ENCODE data around the gene TGM1. TPM values are rescaled to one million over a fixed set of nuclear protein-coding genes. Genes with fewer than 3 reads are reported as not detected.
A peak's percentile ranks its signal among the peaks of the same experiment; 100 is the strongest.

TGM1 gene
- total RNA-seq, 4 donors from 2014 or later = 1.3 to 43.3 (median 6.3) TPM

DNA sequence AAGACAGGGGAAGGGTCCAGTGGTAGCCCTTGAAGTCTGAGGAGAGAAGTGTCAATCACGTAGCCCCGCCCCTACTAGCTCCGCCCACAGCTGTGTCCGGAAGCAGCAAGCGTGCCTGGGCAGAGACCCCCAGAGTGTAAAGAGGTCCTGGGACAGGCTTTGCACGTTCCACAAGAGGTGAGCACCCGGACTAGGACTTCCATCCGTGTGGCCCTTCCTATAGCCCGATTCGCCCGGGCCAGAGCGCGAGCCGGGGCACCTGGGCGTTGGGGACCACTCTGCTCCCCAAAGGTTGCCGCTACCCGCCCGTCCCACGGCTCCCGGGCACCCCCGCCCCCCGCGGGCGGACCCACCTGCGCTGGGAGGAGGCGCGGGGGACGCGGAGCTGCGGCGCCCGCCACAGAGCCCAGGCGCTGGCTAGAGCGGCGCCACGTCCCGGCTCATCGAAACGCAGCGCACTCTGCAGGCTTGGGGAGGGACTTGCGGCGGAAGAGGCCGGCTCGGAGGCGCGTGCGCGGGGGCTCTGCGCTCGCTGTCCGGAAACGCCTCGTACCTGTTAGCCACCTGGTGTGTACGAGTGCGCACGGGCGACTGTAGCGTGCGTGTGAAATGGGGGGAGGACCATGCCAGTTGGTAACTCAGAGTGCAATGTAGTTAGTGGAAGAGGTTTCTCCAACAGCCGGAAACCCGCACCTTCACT lies 8.3 kb upstream of the TGM1 start, which contains the start of gene RABGGTA:
Gene RABGGTA, minus strand, starts transcription at position 464 of the 700 bp plus-strand sequence. CDS start 482 bp downstream, outside the sequence.
- no peaks in the 10 kb centered on the region for H3K27me3 ChIP-seq
- WGBS, 2 donors (ENCODE audit: low coverage in 1 of 2) = 0 to 2% methylated on average over 8 of the region's 61 CpGs
- TF ChIP-seq EP300 (IDR thresholded peaks at IDR 0.05) (no peak), POLR2A (IDR thresholded peaks at IDR 0.05) (peak; percentile 60 to 71), POLR2AphosphoS5 (IDR thresholded peaks at IDR 0.05) (peak; percentile 45), CTCF (IDR thresholded peaks at IDR 0.05) (peak in 3 of 4 experiments; percentile 77 to 88 (median 78))
- H3K9me3 ChIP-seq = no peaks in the 10 kb centered on the region
- ATAC-seq = peak; percentile 98
- peaks cover 0 to 19% (median 6%) of the 10 kb centered on the region in 3 donors for H3K4me1 ChIP-seq
- peak within 1 kb of the TSS; percentile 89 to 98 (median 96) for H3K27ac ChIP-seq
- H3K4me3 ChIP-seq = peak within 1 kb of the TSS; percentile 74 to 89
- H3K36me3 ChIP-seq = peaks cover 0 to 38% of the 10 kb centered on the region in 2 donors

DNA sequence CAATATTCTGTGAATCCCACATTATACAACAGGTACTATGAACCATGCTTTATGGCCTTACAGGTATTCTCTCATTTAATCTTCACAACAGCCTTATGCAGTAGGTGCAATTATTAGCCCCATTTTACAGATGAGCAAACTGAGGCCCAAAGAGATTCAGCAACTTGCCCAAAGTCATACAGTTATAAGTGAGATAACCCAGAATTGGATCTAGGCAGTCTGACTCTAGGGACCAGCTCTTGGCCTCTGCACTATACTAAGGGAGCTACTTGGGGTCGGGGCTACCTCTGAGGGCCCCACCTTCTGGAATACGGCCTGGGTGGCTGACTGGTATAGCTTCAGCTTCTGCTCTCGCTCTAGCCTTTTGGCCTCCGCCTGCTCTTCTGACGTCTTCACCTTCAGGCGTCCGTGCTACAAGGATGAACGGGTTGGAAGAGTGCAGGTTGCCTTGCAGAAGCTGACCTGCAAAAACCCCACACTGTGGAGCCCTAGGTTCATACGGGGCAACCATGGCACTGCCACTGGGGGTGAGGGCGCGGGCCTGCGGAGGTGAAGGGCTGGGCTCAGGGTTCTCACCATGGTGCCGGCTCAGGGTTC lies 7.7 kb upstream of the TGM1 start:
- WGBS, 2 donors (ENCODE audit: low coverage in 1 of 2) = no CpG with 5 or more reads among the region's 13 CpGs

GRCh38 chr14:24269910-24270536 lies 7.0 kb upstream of the TGM1 start:
- TF ChIP-seq POLR2AphosphoS5 (IDR thresholded peaks at IDR 0.05) (no peak), CTCF (IDR thresholded peaks at IDR 0.05) (no peak), EP300 (IDR thresholded peaks at IDR 0.05) (no peak), POLR2A (IDR thresholded peaks at IDR 0.05) (no peak)
- WGBS, 2 donors (ENCODE audit: low coverage in 1 of 2) = 84 to 100% methylated on average over 1 to 6 of the region's 14 CpGs
- Histone ChIP-seq H3K27ac (no peak overlapping the region), H3K36me3 (peaks cover 0 to 51% of the 10 kb centered on the region in 2 donors), H3K4me3 (no peak overlapping the region), H3K9me3 (no peaks in the 10 kb centered on the region), H3K4me1 (peaks cover 0 to 19% (median 6%) of the 10 kb centered on the region in 3 donors), H3K27me3 (no peaks in the 10 kb centered on the region)
- no peak for ATAC-seq

More for the DNA sequence above, 7.7 kb upstream of the TGM1 start:
- H3K4me1 ChIP-seq = peaks cover 0 to 19% (median 6%) of the 10 kb centered on the region in 3 donors
- H3K27ac ChIP-seq = peak overlapping the region; percentile 89 to 98 (median 96)
- H3K27me3 ChIP-seq = no peaks in the 10 kb centered on the region
- H3K9me3 ChIP-seq = no peaks in the 10 kb centered on the region
- no peak for ATAC-seq
- peak overlapping the region; percentile 74 to 89 for H3K4me3 ChIP-seq
- peaks cover 0 to 45% of the 10 kb centered on the region in 2 donors for H3K36me3 ChIP-seq
- TF ChIP-seq EP300 (IDR thresholded peaks at IDR 0.05) (no peak), POLR2AphosphoS5 (IDR thresholded peaks at IDR 0.05) (no peak), CTCF (IDR thresholded peaks at IDR 0.05) (no peak), POLR2A (IDR thresholded peaks at IDR 0.05) (peak in 1 of 2 donors; percentile 10)

- Histone ChIP-seq H3K9me3 (no peaks in the 10 kb centered on the region), H3K4me3 (no peak overlapping the region), H3K27ac (no peak overlapping the region), H3K36me3 (peaks cover 0 to 58% of the 10 kb centered on the region in 2 donors), H3K27me3 (no peaks in the 10 kb centered on the region), H3K4me1 (peaks cover 0 to 19% (median 6%) of the 10 kb centered on the region in 3 donors)
- no peak for TF ChIP-seq EP300 (IDR thresholded peaks at IDR 0.05)
- TF ChIP-seq POLR2A (IDR thresholded peaks at IDR 0.05) = no peak
- TF ChIP-seq CTCF (IDR thresholded peaks at IDR 0.05) = no peak
- no peak for TF ChIP-seq POLR2AphosphoS5 (IDR thresholded peaks at IDR 0.05)
- WGBS, 2 donors (ENCODE audit: low coverage in 1 of 2) = 85% methylated on average over 4 of the region's 8 CpGs; no CpG with 5 or more reads in 1 of the 2 donors
- no peak for ATAC-seq
These were observed 6.4 kb upstream of the TGM1 start for GRCh38 chr14:24269368-24269767.

All from gastroesophageal sphincter (tissue), 4 donors.